GM18951 (cell line): ENCODE measurements around the gene ZKSCAN4.

Source experiments
- POLR2A ChIP-seq: IDR thresholded peaks from 4 replicates; pipeline ENCODE4 v1.6.1; 2011; ENCODE audit warnings: mild to moderate bottlenecking; ENCODE audit not compliant: insufficient read length, insufficient read depth; ENCODE audit errors: extremely low read depth
- in situ Hi-C: fragments of 300-500 bp; cut with MboI; formaldehyde crosslinking; loops from one replicate; pipeline ENCODE4 v1.12.0; 2022; ENCODE audit warnings: low sequenced_read_pairs, mixed read lengths, inconsistent platforms; ENCODE audit not compliant: unreplicated experiment

The ZKSCAN4 gene

GRCh38 chr6:28266563-28266961, 14.5 kb upstream of the ZKSCAN4 start:
- in situ Hi-C loops = no loop called here
- no peak for TF ChIP-seq POLR2A

GRCh38 chr6:28264834-28265401, 12.8 kb upstream of the ZKSCAN4 start:
- TF ChIP-seq POLR2A = no peak
- in situ Hi-C loops = no loop called here

- TF ChIP-seq POLR2A = no peak
- in situ Hi-C loops = no loop called here
Measured at GRCh38 chr6:28263922-28264321, 11.9 kb upstream of the ZKSCAN4 start.

GRCh38 chr6:28258877-28259777, 7.1 kb upstream of the ZKSCAN4 start, which contains the start of gene NKAPL:
Gene NKAPL, plus strand, starts transcription at chr6:28259297. Its CDS starts 75 bp downstream, at chr6:28259372.
- TF ChIP-seq POLR2A = peak; percentile 26
- in situ Hi-C loops = no loop called here

- in situ Hi-C loops = no loop called here
Measured at GRCh38 chr6:28257042-28257441, 5.0 kb upstream of the ZKSCAN4 start.

GRCh38 chr6:28254121-28254519, 2.1 kb upstream of the ZKSCAN4 start:
- in situ Hi-C loops = no loop called here

More at GRCh38 chr6:28257042-28257441, 5.0 kb upstream of the ZKSCAN4 start:
- no peak for TF ChIP-seq POLR2A

GRCh38 chr6:28251661-28252008, 434 bp downstream of the ZKSCAN4 start:
- in situ Hi-C loops = no loop called here
- no peak for TF ChIP-seq POLR2A

More at GRCh38 chr6:28254121-28254519, 2.1 kb upstream of the ZKSCAN4 start:
- no peak for TF ChIP-seq POLR2A

GRCh38 chr6:28250747-28251146, 1.3 kb downstream of the ZKSCAN4 start:
- TF ChIP-seq POLR2A = no peak
- in situ Hi-C loops = no loop called here

GRCh38 chr6:28248916-28249315, 3.2 kb downstream of the ZKSCAN4 start:
- in situ Hi-C loops = no loop called here
- TF ChIP-seq POLR2A = no peak

GRCh38 chr6:28245206-28245941, 6.7 kb downstream of the ZKSCAN4 start:
- TF ChIP-seq POLR2A = no peak
- in situ Hi-C loops = no loop called here

- in situ Hi-C loops = no loop called here
- TF ChIP-seq POLR2A = no peak
Measured at GRCh38 chr6:28243946-28244345, 8.1 kb downstream of the ZKSCAN4 start.

- TF ChIP-seq POLR2A = no peak
- in situ Hi-C loops = no loop called here
Measured at GRCh38 chr6:28240471-28240870, 11.6 kb downstream of the ZKSCAN4 start.

GRCh38 chr6:28239636-28240035, 12.4 kb downstream of the ZKSCAN4 start:
- TF ChIP-seq POLR2A = no peak
- in situ Hi-C loops = no loop called here

- TF ChIP-seq POLR2A = no peak
- in situ Hi-C loops = no loop called here
Measured at GRCh38 chr6:28235912-28236452, 16.1 kb downstream of the ZKSCAN4 start.

GRCh38 chr6:28232785-28233184, 19.3 kb downstream of the ZKSCAN4 start:
- in situ Hi-C loops = no loop called here
- no peak for TF ChIP-seq POLR2A
